ENCODE data around the gene DMBX1.

DMBX1 gene

GRCh38 chr1:46489638-46490405 is at the start of gene DMBX1:
TSS of gene DMBX1 (plus strand) at chr1:46489836. CDS start at chr1:46507011, 17,175 bp downstream.
- Histone ChIP-seq H3K36me3 (ENCODE audit: control insufficient read depth, insufficient read depth, low read length) (no peaks in the 10 kb centered on the region), H3K27me3 (ENCODE audit: control insufficient read depth, insufficient read depth, low read length) (peaks cover 100% of the 10 kb centered on the region), H3K9me3 (ENCODE audit: control insufficient read depth, low read length) (peaks cover 6% of the 10 kb centered on the region), H3K9ac (ENCODE audit: low read length) (no peak within 1 kb of the TSS), H3K4me1 (ENCODE audit: control insufficient read depth, insufficient read depth, low read length) (peaks cover 23% of the 10 kb centered on the region), H3K4me3 (ENCODE audit: low read length) (peak within 1 kb of the TSS; percentile 25)

- H3K27me3 ChIP-seq (ENCODE audit: control insufficient read depth, insufficient read depth, low read length) = peaks cover 19% of the 10 kb centered on the region
- peaks cover 8% of the 10 kb centered on the region for H3K4me1 ChIP-seq (ENCODE audit: control insufficient read depth, insufficient read depth, low read length)
- no peak overlapping the region for H3K9ac ChIP-seq (ENCODE audit: low read length)
- H3K9me3 ChIP-seq (ENCODE audit: control insufficient read depth, low read length) = no peaks in the 10 kb centered on the region
- H3K36me3 ChIP-seq (ENCODE audit: control insufficient read depth, insufficient read depth, low read length) = no peaks in the 10 kb centered on the region
- H3K4me3 ChIP-seq (ENCODE audit: low read length) = no peak overlapping the region
These were observed 49.2 kb upstream of the DMBX1 start for GRCh38 chr1:46440478-46440877.

- Histone ChIP-seq H3K36me3 (ENCODE audit: control insufficient read depth, insufficient read depth, low read length) (no peaks in the 10 kb centered on the region), H3K4me1 (ENCODE audit: control insufficient read depth, insufficient read depth, low read length) (peaks cover 8% of the 10 kb centered on the region), H3K9me3 (ENCODE audit: control insufficient read depth, low read length) (no peaks in the 10 kb centered on the region), H3K27me3 (ENCODE audit: control insufficient read depth, insufficient read depth, low read length) (peaks cover 19% of the 10 kb centered on the region), H3K4me3 (ENCODE audit: low read length) (no peak overlapping the region), H3K9ac (ENCODE audit: low read length) (peak overlapping the region; percentile 18)
These were observed 47.1 kb upstream of the DMBX1 start for GRCh38 chr1:46442317-46443161.

GRCh38 chr1:46444466-46444865 is 45.2 kb upstream of the DMBX1 start:
- no peaks in the 10 kb centered on the region for H3K36me3 ChIP-seq (ENCODE audit: control insufficient read depth, insufficient read depth, low read length)
- no peaks in the 10 kb centered on the region for H3K9me3 ChIP-seq (ENCODE audit: control insufficient read depth, low read length)
- peaks cover 38% of the 10 kb centered on the region for H3K27me3 ChIP-seq (ENCODE audit: control insufficient read depth, insufficient read depth, low read length)
- no peak overlapping the region for H3K4me3 ChIP-seq (ENCODE audit: low read length)
- peaks cover 14% of the 10 kb centered on the region for H3K4me1 ChIP-seq (ENCODE audit: control insufficient read depth, insufficient read depth, low read length)
- H3K9ac ChIP-seq (ENCODE audit: low read length) = no peak overlapping the region

- Histone ChIP-seq H3K4me1 (ENCODE audit: control insufficient read depth, insufficient read depth, low read length) (peaks cover 14% of the 10 kb centered on the region), H3K9me3 (ENCODE audit: control insufficient read depth, low read length) (no peaks in the 10 kb centered on the region), H3K27me3 (ENCODE audit: control insufficient read depth, insufficient read depth, low read length) (peaks cover 48% of the 10 kb centered on the region), H3K36me3 (ENCODE audit: control insufficient read depth, insufficient read depth, low read length) (no peaks in the 10 kb centered on the region), H3K9ac (ENCODE audit: low read length) (no peak overlapping the region), H3K4me3 (ENCODE audit: low read length) (no peak overlapping the region)
These were observed 43.8 kb upstream of the DMBX1 start for GRCh38 chr1:46445773-46446256.

GRCh38 chr1:46446646-46447498 is 42.8 kb upstream of the DMBX1 start:
- H3K4me3 ChIP-seq (ENCODE audit: low read length) = no peak overlapping the region
- peaks cover 14% of the 10 kb centered on the region for H3K4me1 ChIP-seq (ENCODE audit: control insufficient read depth, insufficient read depth, low read length)
- peaks cover 52% of the 10 kb centered on the region for H3K27me3 ChIP-seq (ENCODE audit: control insufficient read depth, insufficient read depth, low read length)
- H3K36me3 ChIP-seq (ENCODE audit: control insufficient read depth, insufficient read depth, low read length) = no peaks in the 10 kb centered on the region
- H3K9ac ChIP-seq (ENCODE audit: low read length) = no peak overlapping the region
- no peaks in the 10 kb centered on the region for H3K9me3 ChIP-seq (ENCODE audit: control insufficient read depth, low read length)

- Histone ChIP-seq H3K9ac (ENCODE audit: low read length) (no peak overlapping the region), H3K4me3 (ENCODE audit: low read length) (no peak overlapping the region), H3K9me3 (ENCODE audit: control insufficient read depth, low read length) (no peaks in the 10 kb centered on the region)
These were observed 42.0 kb upstream of the DMBX1 start for GRCh38 chr1:46447499-46448108.

GRCh38 chr1:46448109-46448911 is 41.3 kb upstream of the DMBX1 start:
- peaks cover 60% of the 10 kb centered on the region for H3K27me3 ChIP-seq (ENCODE audit: control insufficient read depth, insufficient read depth, low read length)
- no peak overlapping the region for H3K9ac ChIP-seq (ENCODE audit: low read length)
- H3K4me1 ChIP-seq (ENCODE audit: control insufficient read depth, insufficient read depth, low read length) = peaks cover 6% of the 10 kb centered on the region
- no peak overlapping the region for H3K4me3 ChIP-seq (ENCODE audit: low read length)
- H3K36me3 ChIP-seq (ENCODE audit: control insufficient read depth, insufficient read depth, low read length) = no peaks in the 10 kb centered on the region
- no peaks in the 10 kb centered on the region for H3K9me3 ChIP-seq (ENCODE audit: control insufficient read depth, low read length)

More at GRCh38 chr1:46447499-46448108, 42.0 kb upstream of the DMBX1 start:
- peaks cover 53% of the 10 kb centered on the region for H3K27me3 ChIP-seq (ENCODE audit: control insufficient read depth, insufficient read depth, low read length)
- H3K4me1 ChIP-seq (ENCODE audit: control insufficient read depth, insufficient read depth, low read length) = peaks cover 10% of the 10 kb centered on the region
- no peaks in the 10 kb centered on the region for H3K36me3 ChIP-seq (ENCODE audit: control insufficient read depth, insufficient read depth, low read length)

- peaks cover 6% of the 10 kb centered on the region for H3K4me1 ChIP-seq (ENCODE audit: control insufficient read depth, insufficient read depth, low read length)
- no peak overlapping the region for H3K4me3 ChIP-seq (ENCODE audit: low read length)
- no peaks in the 10 kb centered on the region for H3K36me3 ChIP-seq (ENCODE audit: control insufficient read depth, insufficient read depth, low read length)
- H3K9me3 ChIP-seq (ENCODE audit: control insufficient read depth, low read length) = no peaks in the 10 kb centered on the region
- H3K27me3 ChIP-seq (ENCODE audit: control insufficient read depth, insufficient read depth, low read length) = peaks cover 69% of the 10 kb centered on the region
- H3K9ac ChIP-seq (ENCODE audit: low read length) = no peak overlapping the region
These were observed 40.1 kb upstream of the DMBX1 start for GRCh38 chr1:46449223-46450159.

- H3K9ac ChIP-seq (ENCODE audit: low read length) = no peak overlapping the region
- H3K27me3 ChIP-seq (ENCODE audit: control insufficient read depth, insufficient read depth, low read length) = peaks cover 67% of the 10 kb centered on the region
- no peaks in the 10 kb centered on the region for H3K36me3 ChIP-seq (ENCODE audit: control insufficient read depth, insufficient read depth, low read length)
- H3K4me3 ChIP-seq (ENCODE audit: low read length) = no peak overlapping the region
- no peaks in the 10 kb centered on the region for H3K9me3 ChIP-seq (ENCODE audit: control insufficient read depth, low read length)
- H3K4me1 ChIP-seq (ENCODE audit: control insufficient read depth, insufficient read depth, low read length) = peaks cover 6% of the 10 kb centered on the region
These were observed 39.5 kb upstream of the DMBX1 start for GRCh38 chr1:46450160-46450517.
